ENCODE data around the gene SLC17A9.

GRCh38 chr20:62982124-62983075 lies 29.9 kb downstream of the SLC17A9 start:
- no peak for TF ChIP-seq POLR2AphosphoS5 (IDR thresholded peaks at IDR 0.05)
- TF ChIP-seq CTCF (IDR thresholded peaks at IDR 0.05 in 8 of 11, conservative IDR thresholded peaks at IDR 0.05 in 3 of 11) = no peak

Data from spleen (tissue), 7 donors.